ENCODE results near the gene U2AF2.
A peak's percentile ranks its signal among the peaks of the same experiment; 100 is the strongest.

The U2AF2 gene

GRCh38 chr19:55643887-55644176 is 11.0 kb upstream of the U2AF2 start:
- Histone ChIP-seq H3K4me2 (ENCODE audit: low read length) (peak overlapping the region; percentile 84), H3K27me3 (ENCODE audit: low read depth, low read length) (no peaks in the 10 kb centered on the region), H3K9me3 (ENCODE audit: insufficient read depth, low read length) (no peaks in the 10 kb centered on the region), H3K79me2 (ENCODE audit: low read length) (peaks cover 83% of the 10 kb centered on the region), H3K9ac (ENCODE audit: low read length) (peak overlapping the region; percentile 92), H3K36me3 (replicated peaks; ENCODE audit: low read depth, low read length) (peaks cover 10% of the 10 kb centered on the region), H4K20me1 (ENCODE audit: insufficient read depth, low read length) (no peaks in the 10 kb centered on the region), H2AFZ (ENCODE audit: low read depth, low read length) (no peak overlapping the region), H3K4me1 (ENCODE audit: low read length) (peaks cover 36% of the 10 kb centered on the region), H3K4me3 (ENCODE audit: low read length) (peak overlapping the region; percentile 86), H3K27ac (ENCODE audit: low read length) (peak overlapping the region; percentile 84)
- no peak for TF ChIP-seq EZH2phosphoT487 (IDR thresholded peaks at IDR 0.05; ENCODE audit: low read depth)
- no peak for TF ChIP-seq CTCF (IDR thresholded peaks at IDR 0.05; ENCODE audit: low read depth, low read length)

GRCh38 chr19:55644191-55644833 is 10.5 kb upstream of the U2AF2 start:
- Histone ChIP-seq H4K20me1 (ENCODE audit: insufficient read depth, low read length) (no peaks in the 10 kb centered on the region), H3K79me2 (ENCODE audit: low read length) (peaks cover 81% of the 10 kb centered on the region), H3K9me3 (ENCODE audit: insufficient read depth, low read length) (no peaks in the 10 kb centered on the region), H2AFZ (ENCODE audit: low read depth, low read length) (no peak overlapping the region), H3K36me3 (replicated peaks; ENCODE audit: low read depth, low read length) (peaks cover 10% of the 10 kb centered on the region), H3K27ac (ENCODE audit: low read length) (peak overlapping the region; percentile 84), H3K4me3 (ENCODE audit: low read length) (peak overlapping the region; percentile 86), H3K4me2 (ENCODE audit: low read length) (peak overlapping the region; percentile 84), H3K4me1 (ENCODE audit: low read length) (peaks cover 39% of the 10 kb centered on the region), H3K9ac (ENCODE audit: low read length) (peak overlapping the region; percentile 92), H3K27me3 (ENCODE audit: low read depth, low read length) (no peaks in the 10 kb centered on the region)
- TF ChIP-seq CTCF (IDR thresholded peaks at IDR 0.05; ENCODE audit: low read depth, low read length) (no peak), EZH2phosphoT487 (IDR thresholded peaks at IDR 0.05; ENCODE audit: low read depth) (no peak)

- Histone ChIP-seq H3K4me2 (ENCODE audit: low read length) (peak overlapping the region; percentile 84), H3K27ac (ENCODE audit: low read length) (peak overlapping the region; percentile 84; the same call in 1 of the 2 replicates), H3K27me3 (ENCODE audit: low read depth, low read length) (no peaks in the 10 kb centered on the region), H3K9me3 (ENCODE audit: insufficient read depth, low read length) (no peaks in the 10 kb centered on the region), H2AFZ (ENCODE audit: low read depth, low read length) (no peak overlapping the region), H3K36me3 (replicated peaks; ENCODE audit: low read depth, low read length) (peaks cover 10% of the 10 kb centered on the region), H3K9ac (ENCODE audit: low read length) (peak overlapping the region; percentile 92), H4K20me1 (ENCODE audit: insufficient read depth, low read length) (no peaks in the 10 kb centered on the region), H3K4me3 (ENCODE audit: low read length) (peak overlapping the region; percentile 86), H3K4me1 (ENCODE audit: low read length) (peaks cover 38% of the 10 kb centered on the region), H3K79me2 (ENCODE audit: low read length) (peaks cover 74% of the 10 kb centered on the region)
- no peak for TF ChIP-seq CTCF (IDR thresholded peaks at IDR 0.05; ENCODE audit: low read depth, low read length)
- no peak for TF ChIP-seq EZH2phosphoT487 (IDR thresholded peaks at IDR 0.05; ENCODE audit: low read depth)
Measured at GRCh38 chr19:55644842-55645511, 9.9 kb upstream of the U2AF2 start.

GRCh38 chr19:55645512-55645881 is 9.3 kb upstream of the U2AF2 start:
- TF ChIP-seq EZH2phosphoT487 (IDR thresholded peaks at IDR 0.05; ENCODE audit: low read depth) = no peak
- TF ChIP-seq CTCF (IDR thresholded peaks at IDR 0.05; ENCODE audit: low read depth, low read length) = no peak
- no peak overlapping the region for H3K9ac ChIP-seq (ENCODE audit: low read length)
- no peak overlapping the region for H3K27ac ChIP-seq (ENCODE audit: low read length)
- H3K4me2 ChIP-seq (ENCODE audit: low read length) = peak overlapping the region; percentile 84
- peaks cover 10% of the 10 kb centered on the region for H3K36me3 ChIP-seq (replicated peaks; ENCODE audit: low read depth, low read length)
- no peaks in the 10 kb centered on the region for H3K9me3 ChIP-seq (ENCODE audit: insufficient read depth, low read length)
- no peaks in the 10 kb centered on the region for H3K27me3 ChIP-seq (ENCODE audit: low read depth, low read length)
- H3K79me2 ChIP-seq (ENCODE audit: low read length) = peaks cover 69% of the 10 kb centered on the region
- peak overlapping the region; percentile 86; the same call in 1 of the 2 replicates for H3K4me3 ChIP-seq (ENCODE audit: low read length)
- peaks cover 33% of the 10 kb centered on the region for H3K4me1 ChIP-seq (ENCODE audit: low read length)
- H2AFZ ChIP-seq (ENCODE audit: low read depth, low read length) = no peak overlapping the region
- H4K20me1 ChIP-seq (ENCODE audit: insufficient read depth, low read length) = no peaks in the 10 kb centered on the region

Data from OCI-LY3 (cell line).